Erythroblast (primary cell): ENCODE results near the gene TLNRD1.

Experiments
- GATA1 ChIP-seq: IDR thresholded peaks from 2 replicates; pipeline ENCODE4 v1.6.1; 2011; ENCODE audit warnings: low read depth, mild to moderate bottlenecking, control low read depth, low read length, moderate library complexity
- POLR2A ChIP-seq: IDR thresholded peaks from 2 replicates; pipeline ENCODE4 v1.6.1; 2011; ENCODE audit warnings: mild to moderate bottlenecking, low read length

DNA sequence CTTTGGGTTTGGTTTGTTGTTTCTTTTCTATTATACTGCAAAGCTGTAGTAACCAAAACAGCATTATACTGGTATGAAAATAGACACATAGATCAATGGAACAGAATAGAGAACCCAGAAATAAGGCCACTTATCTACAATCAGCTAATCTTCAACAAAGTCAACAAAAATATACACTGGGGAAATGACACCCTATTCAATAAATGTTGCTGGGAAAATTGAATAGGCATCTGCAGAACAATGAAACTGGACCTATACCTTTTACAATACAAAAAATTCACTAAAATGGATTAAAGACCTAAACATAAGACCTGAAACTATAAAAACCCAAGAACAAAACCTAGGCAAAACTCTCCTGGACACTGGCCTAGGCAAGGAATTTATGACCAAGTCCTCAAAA lies 52.9 kb downstream of the TLNRD1 start:
- TF ChIP-seq POLR2A (no peak), GATA1 (no peak)
